ENCODE data around the gene GPR82.

The GPR82 gene

GRCh38 chrX:41750716-41751115 is 26.7 kb downstream of the GPR82 start:
- no peaks in the 10 kb centered on the region for H3K4me1 ChIP-seq (ENCODE audit: control insufficient read depth in 1 of 2, insufficient read depth in 1 of 2, low read depth in 1 of 2, low read length in 1 of 2)
- no peaks in the 10 kb centered on the region for H3K36me3 ChIP-seq
- no peak overlapping the region for H3K27ac ChIP-seq
- no peak for TF ChIP-seq CTCF (IDR thresholded peaks at IDR 0.05)
- no peak overlapping the region for H3K4me3 ChIP-seq (ENCODE audit: low read depth in 1 of 2, low read length in 1 of 2)
- no peaks in the 10 kb centered on the region for H3K9me3 ChIP-seq
- H3K27me3 ChIP-seq, result no peaks in the 10 kb centered on the region

DNA sequence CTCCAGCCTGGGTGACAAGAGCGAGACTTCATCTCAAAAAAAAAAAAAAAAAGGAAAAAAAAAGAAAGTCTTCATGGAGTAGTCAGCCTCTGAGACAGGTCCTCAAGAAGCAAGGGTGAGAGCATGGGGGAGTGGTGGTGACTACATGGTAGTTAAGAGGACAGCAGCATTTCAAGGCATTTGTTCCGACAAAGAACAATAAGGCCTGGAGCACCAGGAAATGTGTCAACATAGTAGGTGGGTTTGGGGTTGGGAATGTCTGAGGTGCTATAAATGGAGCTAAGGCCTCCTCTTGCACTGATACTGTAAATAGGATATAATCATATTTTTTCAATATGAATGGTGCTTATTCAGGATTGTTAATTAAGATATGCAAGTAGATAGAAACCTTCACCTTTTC is 34.4 kb downstream of the GPR82 start:
- Histone ChIP-seq H3K9me3 (no peaks in the 10 kb centered on the region), H3K27ac (no peak overlapping the region), H3K4me3 (ENCODE audit: low read depth in 1 of 2, low read length in 1 of 2) (no peak overlapping the region), H3K27me3 (no peaks in the 10 kb centered on the region), H3K4me1 (ENCODE audit: control insufficient read depth in 1 of 2, insufficient read depth in 1 of 2, low read depth in 1 of 2, low read length in 1 of 2) (no peaks in the 10 kb centered on the region), H3K36me3 (no peaks in the 10 kb centered on the region)
- no peak for TF ChIP-seq CTCF (IDR thresholded peaks at IDR 0.05)

DNA sequence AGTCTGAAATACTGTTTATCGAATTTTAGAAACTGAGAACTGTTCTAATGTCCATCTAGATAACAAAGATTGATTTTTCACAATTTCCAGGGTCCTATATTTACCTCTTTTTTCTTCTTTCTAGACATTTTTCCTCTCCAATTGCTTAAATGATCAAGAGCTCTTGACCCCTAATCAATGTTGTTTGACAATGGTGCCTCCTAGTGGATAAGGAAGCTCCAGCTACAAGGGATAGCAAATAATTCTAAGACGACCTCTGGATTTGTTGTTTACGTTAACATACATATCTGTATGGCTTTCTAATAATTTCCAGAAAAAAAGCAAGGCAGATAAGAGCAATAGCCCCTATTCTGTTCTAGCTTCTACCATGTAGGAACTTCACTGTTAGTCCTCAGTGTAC is 35.8 kb downstream of the GPR82 start:
- no peaks in the 10 kb centered on the region for H3K4me1 ChIP-seq (ENCODE audit: control insufficient read depth in 1 of 2, insufficient read depth in 1 of 2, low read depth in 1 of 2, low read length in 1 of 2)
- no peaks in the 10 kb centered on the region for H3K27me3 ChIP-seq
- TF ChIP-seq CTCF (IDR thresholded peaks at IDR 0.05), result peak; percentile 41
- no peak overlapping the region for H3K4me3 ChIP-seq (ENCODE audit: low read depth in 1 of 2, low read length in 1 of 2)
- H3K9me3 ChIP-seq, result no peaks in the 10 kb centered on the region
- H3K36me3 ChIP-seq, result no peaks in the 10 kb centered on the region
- H3K27ac ChIP-seq, result no peak overlapping the region

- Histone ChIP-seq H3K27ac (no peak overlapping the region), H3K9me3 (no peaks in the 10 kb centered on the region), H3K36me3 (no peaks in the 10 kb centered on the region), H3K4me1 (ENCODE audit: control insufficient read depth in 1 of 2, insufficient read depth in 1 of 2, low read depth in 1 of 2, low read length in 1 of 2) (no peaks in the 10 kb centered on the region), H3K4me3 (ENCODE audit: low read depth in 1 of 2, low read length in 1 of 2) (no peak overlapping the region), H3K27me3 (no peaks in the 10 kb centered on the region)
- no peak for TF ChIP-seq CTCF (IDR thresholded peaks at IDR 0.05)
Observed at GRCh38 chrX:41761169-41761568, 37.2 kb downstream of the GPR82 start.

- Histone ChIP-seq H3K4me1 (ENCODE audit: control insufficient read depth in 1 of 2, insufficient read depth in 1 of 2, low read depth in 1 of 2, low read length in 1 of 2) (no peaks in the 10 kb centered on the region), H3K27ac (no peak overlapping the region), H3K4me3 (ENCODE audit: low read depth in 1 of 2, low read length in 1 of 2) (no peak overlapping the region), H3K27me3 (no peaks in the 10 kb centered on the region), H3K9me3 (no peaks in the 10 kb centered on the region), H3K36me3 (no peaks in the 10 kb centered on the region)
- no peak for TF ChIP-seq CTCF (IDR thresholded peaks at IDR 0.05)
Observed at GRCh38 chrX:41761702-41762101, 37.7 kb downstream of the GPR82 start.

GRCh38 chrX:41779030-41779564 is 55.1 kb downstream of the GPR82 start:
- Histone ChIP-seq H3K36me3 (no peaks in the 10 kb centered on the region), H3K27me3 (no peaks in the 10 kb centered on the region), H3K4me3 (ENCODE audit: low read depth in 1 of 2, low read length in 1 of 2) (no peak overlapping the region), H3K27ac (no peak overlapping the region), H3K4me1 (ENCODE audit: control insufficient read depth in 1 of 2, insufficient read depth in 1 of 2, low read depth in 1 of 2, low read length in 1 of 2) (no peaks in the 10 kb centered on the region), H3K9me3 (no peaks in the 10 kb centered on the region)
- TF ChIP-seq CTCF (IDR thresholded peaks at IDR 0.05), result no peak
